Measurements from ENCODE around the gene PROX2. TPM values are rescaled to one million over a fixed set of nuclear protein-coding genes. Genes with fewer than 3 reads are reported as not detected.
A peak's percentile ranks its signal among the peaks of the same experiment; 100 is the strongest.

The PROX2 gene
- total RNA-seq, 1 experiment from 2014 or later: not detected

- peak overlapping the region; percentile 58 for H3K27ac Mint-ChIP-seq (ENCODE audit: unreplicated experiment)
- H3K36me3 Mint-ChIP-seq (ENCODE audit: insufficient read depth, unreplicated experiment): peaks cover 34% of the 10 kb centered on the region
- no peak overlapping the region for H3K4me3 Mint-ChIP-seq (ENCODE audit: low read depth, unreplicated experiment)
- no TSS peak for BruUV-seq (replicated peaks)
- H3K4me1 Mint-ChIP-seq (ENCODE audit: low read depth, unreplicated experiment): no peaks in the 10 kb centered on the region
- intact Hi-C loops (cut with micrococcal nuclease; ENCODE audit: unreplicated experiment): no loop called here
- no peaks in the 10 kb centered on the region for H3K9me3 Mint-ChIP-seq (ENCODE audit: low read depth, unreplicated experiment)
- no peak for DNase-seq
- H3K27me3 Mint-ChIP-seq (ENCODE audit: unreplicated experiment): no peaks in the 10 kb centered on the region
- TF ChIP-seq, protein P1, sequence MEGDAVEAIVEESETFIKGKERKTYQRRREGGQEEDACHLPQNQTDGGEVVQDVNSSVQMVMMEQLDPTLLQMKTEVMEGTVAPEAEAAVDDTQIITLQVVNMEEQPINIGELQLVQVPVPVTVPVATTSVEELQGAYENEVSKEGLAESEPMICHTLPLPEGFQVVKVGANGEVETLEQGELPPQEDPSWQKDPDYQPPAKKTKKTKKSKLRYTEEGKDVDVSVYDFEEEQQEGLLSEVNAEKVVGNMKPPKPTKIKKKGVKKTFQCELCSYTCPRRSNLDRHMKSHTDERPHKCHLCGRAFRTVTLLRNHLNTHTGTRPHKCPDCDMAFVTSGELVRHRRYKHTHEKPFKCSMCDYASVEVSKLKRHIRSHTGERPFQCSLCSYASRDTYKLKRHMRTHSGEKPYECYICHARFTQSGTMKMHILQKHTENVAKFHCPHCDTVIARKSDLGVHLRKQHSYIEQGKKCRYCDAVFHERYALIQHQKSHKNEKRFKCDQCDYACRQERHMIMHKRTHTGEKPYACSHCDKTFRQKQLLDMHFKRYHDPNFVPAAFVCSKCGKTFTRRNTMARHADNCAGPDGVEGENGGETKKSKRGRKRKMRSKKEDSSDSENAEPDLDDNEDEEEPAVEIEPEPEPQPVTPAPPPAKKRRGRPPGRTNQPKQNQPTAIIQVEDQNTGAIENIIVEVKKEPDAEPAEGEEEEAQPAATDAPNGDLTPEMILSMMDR (IDR thresholded peaks at IDR 0.05; ENCODE audit: unreplicated experiment): no peak
- CTCF ChIA-PET: no interaction called here
Observed at GRCh38 chr14:74898694-74899093, 22.7 kb upstream of the PROX2 start.

DNA sequence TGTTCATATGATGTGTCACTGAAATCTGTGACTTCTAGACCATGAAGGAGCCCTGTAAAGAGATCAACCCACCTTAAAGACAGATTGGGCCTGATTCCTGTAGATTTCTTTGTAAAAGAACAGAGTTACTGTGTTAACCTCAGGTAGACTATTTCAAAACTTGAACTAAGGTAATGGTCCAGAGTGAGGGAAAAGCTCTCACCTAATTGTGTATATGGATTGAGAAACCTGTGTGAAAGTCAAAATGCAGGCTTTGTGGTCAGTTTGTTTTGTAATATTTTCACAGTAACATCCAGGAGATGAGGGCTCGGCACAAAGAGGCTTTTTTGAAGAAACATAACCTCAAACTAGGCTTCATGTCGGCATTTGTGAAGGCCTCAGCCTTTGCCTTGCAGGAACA is 22.1 kb upstream of the PROX2 start:
- no peak for DNase-seq
- Mint-ChIP-seq H3K36me3 (ENCODE audit: insufficient read depth, unreplicated experiment) (peaks cover 32% of the 10 kb centered on the region), H3K27ac (ENCODE audit: unreplicated experiment) (no peak overlapping the region), H3K27me3 (ENCODE audit: unreplicated experiment) (no peaks in the 10 kb centered on the region), H3K9me3 (ENCODE audit: low read depth, unreplicated experiment) (no peaks in the 10 kb centered on the region), H3K4me1 (ENCODE audit: low read depth, unreplicated experiment) (no peaks in the 10 kb centered on the region), H3K4me3 (ENCODE audit: low read depth, unreplicated experiment) (no peak overlapping the region)
- intact Hi-C loops (cut with micrococcal nuclease; ENCODE audit: unreplicated experiment): no loop called here
- BruUV-seq (replicated peaks): no TSS peak
- TF ChIP-seq, protein P1 (IDR thresholded peaks at IDR 0.05; ENCODE audit: unreplicated experiment): no peak
- CTCF ChIA-PET: interaction anchor here (0.6 kb wide), 1 partner anchor 20 kb away, joined by 3 read pairs; no protein-coding TSS in a partner anchor

GRCh38 chr14:74897642-74898041 is 21.7 kb upstream of the PROX2 start:
- H3K9me3 Mint-ChIP-seq (ENCODE audit: low read depth, unreplicated experiment): no peaks in the 10 kb centered on the region
- no peak for DNase-seq
- no peaks in the 10 kb centered on the region for H3K4me1 Mint-ChIP-seq (ENCODE audit: low read depth, unreplicated experiment)
- H3K27me3 Mint-ChIP-seq (ENCODE audit: unreplicated experiment): no peaks in the 10 kb centered on the region
- peaks cover 36% of the 10 kb centered on the region for H3K36me3 Mint-ChIP-seq (ENCODE audit: insufficient read depth, unreplicated experiment)
- TF ChIP-seq, protein P1 (IDR thresholded peaks at IDR 0.05; ENCODE audit: unreplicated experiment): no peak
- CTCF ChIA-PET: interaction anchor here (0.6 kb wide), 1 partner anchor 19 kb away, joined by 3 read pairs; no protein-coding TSS in a partner anchor
- BruUV-seq (replicated peaks): no TSS peak
- intact Hi-C loops (cut with micrococcal nuclease; ENCODE audit: unreplicated experiment): no loop called here
- no peak overlapping the region for H3K4me3 Mint-ChIP-seq (ENCODE audit: low read depth, unreplicated experiment)
- no peak overlapping the region for H3K27ac Mint-ChIP-seq (ENCODE audit: unreplicated experiment)

DNA sequence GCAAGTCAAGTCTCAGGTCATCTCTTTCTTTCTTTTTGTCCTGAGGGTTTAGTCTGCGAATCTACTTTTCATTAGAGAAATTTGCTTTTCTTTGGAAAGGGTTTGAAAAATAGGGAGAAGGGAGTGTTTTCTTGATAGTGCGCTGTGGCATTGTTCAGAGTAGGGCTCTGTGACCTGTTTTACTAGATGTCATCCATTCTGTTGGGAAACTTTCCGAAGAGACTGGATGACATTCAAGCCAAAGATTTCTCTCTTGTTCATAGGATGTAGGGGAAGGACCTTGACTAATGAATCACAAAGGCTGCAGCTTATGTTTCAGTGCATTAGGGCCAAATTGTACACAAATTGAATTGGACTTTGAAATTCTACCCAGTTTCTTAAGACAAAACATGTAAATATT is 20.5 kb upstream of the PROX2 start:
- CTCF ChIA-PET: no interaction called here
- TF ChIP-seq, protein P1 (IDR thresholded peaks at IDR 0.05; ENCODE audit: unreplicated experiment): no peak
- Mint-ChIP-seq H3K36me3 (ENCODE audit: insufficient read depth, unreplicated experiment) (peaks cover 37% of the 10 kb centered on the region), H3K4me3 (ENCODE audit: low read depth, unreplicated experiment) (no peak overlapping the region), H3K27me3 (ENCODE audit: unreplicated experiment) (no peaks in the 10 kb centered on the region), H3K27ac (ENCODE audit: unreplicated experiment) (no peak overlapping the region), H3K4me1 (ENCODE audit: low read depth, unreplicated experiment) (no peaks in the 10 kb centered on the region), H3K9me3 (ENCODE audit: low read depth, unreplicated experiment) (no peaks in the 10 kb centered on the region)
- intact Hi-C loops (cut with micrococcal nuclease; ENCODE audit: unreplicated experiment): no loop called here
- no TSS peak for BruUV-seq (replicated peaks)
- DNase-seq: no peak

Measured in Calu3 (cell line).